SK-N-SH treated with all-trans-retinoic acid at 6 μM for 48 hours (cell line): Measurements from ENCODE around the gene ZNF385B.

Experiments used
- ATAC-seq: fragments of 200-7000 bp; cut with Tn5 transposase; 3 replicates; pipeline ENCODE4 v1.9.1; 2020; ENCODE audit warnings: mild to moderate bottlenecking, moderate library complexity
- ARNTL ChIP-seq: fragments of 450-650 bp; formaldehyde crosslinking; IDR thresholded peaks from 2 replicates; pipeline ENCODE4 v1.5.0; 2020; ENCODE audit warnings: low read depth, mild to moderate bottlenecking, moderate library complexity, borderline replicate concordance
- BACH2 ChIP-seq: fragments of 250-450 bp; sonication (Bioruptor Pico); IDR thresholded peaks from 2 replicates; pipeline ENCODE4 v1.9.0; 2021; ENCODE audit warnings: mild to moderate bottlenecking, borderline replicate concordance
- CSDC2 ChIP-seq: fragments of 250-450 bp; sonication (Bioruptor Pico); IDR thresholded peaks from 2 replicates; pipeline ENCODE4 v1.5.0; 2020; ENCODE audit warnings: mild to moderate bottlenecking, moderate library complexity
- CSRNP3 ChIP-seq: fragments of 250-450 bp; sonication (Bioruptor Pico); IDR thresholded peaks from 2 replicates; pipeline ENCODE4 v1.5.1; 2021; ENCODE audit warnings: mild to moderate bottlenecking, moderate library complexity
- ESRRG ChIP-seq: fragments of 250-450 bp; sonication (Bioruptor Pico); IDR thresholded peaks from 2 replicates; pipeline ENCODE4 v1.6.1; 2021; ENCODE audit warnings: mild to moderate bottlenecking
- GLIS3 ChIP-seq: fragments of 250-450 bp; sonication (Bioruptor Pico); IDR thresholded peaks from 2 replicates; pipeline ENCODE4 v1.5.0; 2020; ENCODE audit warnings: mild to moderate bottlenecking, moderate library complexity
- ISL1 ChIP-seq: fragments of 250-450 bp; sonication (Bioruptor Pico); IDR thresholded peaks from 2 replicates; pipeline ENCODE4 v2.1.2; 2022; ENCODE audit warnings: mild to moderate bottlenecking, moderate library complexity
- POU6F1 ChIP-seq: fragments of 250-450 bp; sonication (Bioruptor Pico); IDR thresholded peaks from 2 replicates; pipeline ENCODE4 v1.8.0; 2021; ENCODE audit warnings: low read depth, mild to moderate bottlenecking, moderate library complexity, borderline replicate concordance
- SNAI2 ChIP-seq: fragments of 250-450 bp; sonication (Bioruptor Pico); IDR thresholded peaks from 2 replicates; pipeline ENCODE4 v1.5.0; 2020; ENCODE audit warnings: mild to moderate bottlenecking, moderate library complexity
- TCF4 ChIP-seq: fragments of 250-450 bp; sonication (Bioruptor Pico); IDR thresholded peaks from 2 replicates; pipeline ENCODE4 v1.8.0; 2021; ENCODE audit warnings: mild to moderate bottlenecking, moderate library complexity, borderline replicate concordance
- TOX ChIP-seq: fragments of 250-450 bp; sonication (Bioruptor Pico); IDR thresholded peaks from 2 replicates; pipeline ENCODE4 v1.8.0; 2021; ENCODE audit warnings: mild to moderate bottlenecking, moderate library complexity, borderline replicate concordance
- ZC3H10 ChIP-seq: fragments of 250-450 bp; sonication (Bioruptor Pico); IDR thresholded peaks from 2 replicates; pipeline ENCODE4 v1.5.1; 2021; ENCODE audit warnings: mild to moderate bottlenecking, moderate library complexity
- ZFP3 ChIP-seq: fragments of 250-450 bp; sonication (Bioruptor Pico); IDR thresholded peaks from 2 replicates; pipeline ENCODE4 v1.5.0; 2020; ENCODE audit warnings: mild to moderate bottlenecking, moderate library complexity
- ZNF70 ChIP-seq: fragments of 450-650 bp; formaldehyde crosslinking; IDR thresholded peaks from 2 replicates; pipeline ENCODE4 v1.5.0; 2020; ENCODE audit warnings: mild to moderate bottlenecking, moderate library complexity
- ZNF8 ChIP-seq: fragments of 450-650 bp; formaldehyde crosslinking; IDR thresholded peaks from 2 replicates; pipeline ENCODE4 v1.5.0; 2020; ENCODE audit warnings: mild to moderate bottlenecking, moderate library complexity
- TF ChIP-seq, protein P1 (sequence below): fragments of 250-450 bp; sonication (Bioruptor Pico); IDR thresholded peaks from 2 replicates; pipeline ENCODE4 v1.5.1; 2020; ENCODE audit warnings: low read depth, mild to moderate bottlenecking, moderate library complexity

ZNF385B gene

DNA sequence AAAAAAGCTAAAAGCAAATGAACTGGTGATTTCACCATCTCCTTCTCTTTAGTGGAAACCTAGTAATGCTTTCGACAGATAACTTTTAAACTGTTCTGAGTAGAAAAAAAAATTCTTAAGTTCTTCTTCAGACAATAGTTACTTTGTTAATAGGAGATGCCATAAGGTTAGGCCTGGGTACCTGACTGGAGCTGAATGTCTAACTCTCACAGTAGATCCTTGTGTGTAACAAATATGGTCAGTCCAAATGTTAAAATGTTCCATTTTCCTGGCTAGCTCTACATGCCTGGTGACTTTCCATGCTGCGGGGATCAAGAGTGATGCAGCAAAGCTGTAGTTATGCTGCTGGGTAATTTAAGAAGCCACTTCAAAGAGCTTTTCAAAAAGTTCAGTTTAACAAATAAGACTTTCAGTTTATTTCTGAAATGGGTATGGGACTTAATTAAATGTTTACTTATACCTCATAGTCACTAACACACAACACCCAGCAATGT lies 332.8 kb downstream of the ZNF385B start (continued):
- TF ChIP-seq, protein P1, sequence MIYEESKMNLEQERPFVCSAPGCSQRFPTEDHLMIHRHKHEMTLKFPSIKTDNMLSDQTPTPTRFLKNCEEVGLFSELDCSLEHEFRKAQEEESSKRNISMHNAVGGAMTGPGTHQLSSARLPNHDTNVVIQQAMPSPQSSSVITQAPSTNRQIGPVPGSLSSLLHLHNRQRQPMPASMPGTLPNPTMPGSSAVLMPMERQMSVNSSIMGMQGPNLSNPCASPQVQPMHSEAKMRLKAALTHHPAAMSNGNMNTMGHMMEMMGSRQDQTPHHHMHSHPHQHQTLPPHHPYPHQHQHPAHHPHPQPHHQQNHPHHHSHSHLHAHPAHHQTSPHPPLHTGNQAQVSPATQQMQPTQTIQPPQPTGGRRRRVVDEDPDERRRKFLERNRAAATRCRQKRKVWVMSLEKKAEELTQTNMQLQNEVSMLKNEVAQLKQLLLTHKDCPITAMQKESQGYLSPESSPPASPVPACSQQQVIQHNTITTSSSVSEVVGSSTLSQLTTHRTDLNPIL (CRISPR knock-in tag), result no peak
- TF ChIP-seq ZNF8, result no peak
- TF ChIP-seq ESRRG (CRISPR knock-in tag), result no peak

DNA sequence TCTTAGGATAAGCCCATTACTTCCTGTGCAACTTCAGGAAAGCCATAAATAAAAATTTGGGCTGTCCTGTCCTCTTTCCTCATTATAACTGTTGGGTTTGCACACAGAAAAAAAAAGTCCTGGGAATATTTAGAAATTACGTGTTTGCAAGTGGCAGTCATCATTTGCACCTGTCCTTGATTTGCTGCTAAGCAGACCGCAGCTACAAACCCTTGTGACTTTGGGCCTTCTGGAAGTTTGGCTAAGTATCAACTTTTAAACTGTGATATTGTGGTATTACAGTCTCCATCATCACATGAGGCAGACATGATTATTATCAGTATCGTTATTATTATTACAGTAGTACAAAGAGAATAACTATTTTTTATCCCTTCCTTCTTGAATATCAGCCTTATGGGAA lies 336.1 kb downstream of the ZNF385B start:
- no peak for ATAC-seq
- TF ChIP-seq POU6F1 (CRISPR knock-in tag), result no peak
- TF ChIP-seq, all 23 proteins: peak for 0

DNA sequence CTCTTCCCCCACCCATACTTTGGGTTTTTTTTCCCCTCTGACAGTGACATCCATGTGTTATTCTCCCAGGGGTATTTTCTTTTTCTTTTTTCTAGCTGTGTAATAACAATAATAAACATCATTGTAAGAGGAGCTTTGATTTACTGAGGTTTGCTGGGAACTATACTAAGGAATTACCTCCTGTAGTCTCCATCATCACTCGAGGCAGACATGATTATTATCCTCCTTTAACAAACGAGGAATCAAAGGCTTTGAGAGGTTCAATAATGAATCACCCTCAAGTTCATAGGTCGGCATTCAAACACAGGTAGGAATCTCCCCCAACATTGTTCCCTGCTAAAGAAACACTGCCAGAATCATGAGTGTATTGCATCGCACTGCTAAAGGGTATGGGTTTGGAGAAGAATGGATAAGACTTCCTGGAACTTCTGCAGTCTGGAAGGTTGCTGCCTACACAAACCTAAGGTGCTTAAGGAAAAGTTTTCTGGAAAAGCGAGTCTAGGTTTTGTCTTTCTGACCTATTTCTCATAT lies 336.5 kb downstream of the ZNF385B start:
- no peak for TF ChIP-seq ARNTL
- TF ChIP-seq ZNF8, result no peak
- no peak for TF ChIP-seq POU6F1 (CRISPR knock-in tag)
- TF ChIP-seq TCF4 (CRISPR knock-in tag), result no peak
- no peak for TF ChIP-seq SNAI2 (CRISPR knock-in tag)
- no peak for TF ChIP-seq GLIS3 (CRISPR knock-in tag)
- no peak for TF ChIP-seq ESRRG (CRISPR knock-in tag)
- TF ChIP-seq ZFP3 (CRISPR knock-in tag), result no peak
- TF ChIP-seq, protein P1 (CRISPR knock-in tag), result no peak
- no peak for TF ChIP-seq ZNF70 (CRISPR knock-in tag)
- TF ChIP-seq TOX (CRISPR knock-in tag), result no peak
- ATAC-seq, result no peak

DNA sequence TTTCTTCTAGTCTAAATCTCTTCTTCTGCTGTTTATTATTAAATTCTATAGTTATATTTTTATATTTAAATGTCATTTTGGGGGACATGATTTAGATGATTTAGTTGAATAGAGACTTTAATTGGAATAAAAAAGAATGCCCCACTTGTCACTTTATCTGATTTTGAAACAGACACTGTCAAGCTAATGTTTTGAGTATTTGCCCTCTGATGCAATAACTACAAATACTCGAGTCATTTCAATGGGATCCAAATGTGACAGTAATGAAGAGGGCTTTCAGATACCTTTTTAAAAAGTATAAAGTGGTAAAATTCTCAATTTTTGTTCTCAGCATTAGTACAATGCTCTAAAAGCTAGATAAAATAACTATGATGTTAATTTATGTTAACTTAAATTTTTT lies 339.5 kb downstream of the ZNF385B start:
- no peak for ATAC-seq
- peak; percentile 51 for TF ChIP-seq ISL1 (CRISPR knock-in tag)
- no peak for TF ChIP-seq CSDC2 (CRISPR knock-in tag)
- TF ChIP-seq ZC3H10 (CRISPR knock-in tag), result no peak

GRCh38 chr2:179518830-179519229 lies 342.6 kb downstream of the ZNF385B start:
- TF ChIP-seq ZNF70 (CRISPR knock-in tag) (no peak), POU6F1 (CRISPR knock-in tag) (no peak), CSDC2 (CRISPR knock-in tag) (no peak), ISL1 (CRISPR knock-in tag) (no peak), CSRNP3 (CRISPR knock-in tag) (no peak), ZFP3 (CRISPR knock-in tag) (no peak), BACH2 (CRISPR knock-in tag) (no peak)

More at GRCh38 chr2:179518830-179519229, 342.6 kb downstream of the ZNF385B start:
- ATAC-seq, result no peak
